GM21529 (cell line): Measurements from ENCODE around the gene CACNA1A.
"Not testable (repeated sequence)": the region's sequence is repeated elsewhere in the genome, so short reads cannot be mapped to it uniquely, and the experiment has no call there.

Experiments used
- ATAC-seq: cut with Tn5 transposase; IDR thresholded peaks from one replicate; pipeline ENCODE4 v1.9.1; 2021; ENCODE audit not compliant: unreplicated experiment

CACNA1A gene

GRCh38 chr19:13427273-13428051 is 78.8 kb downstream of the CACNA1A start:
- no peak for ATAC-seq

- ATAC-seq: not testable (repeated sequence)
These were observed 80.4 kb downstream of the CACNA1A start for GRCh38 chr19:13425875-13426274.

GRCh38 chr19:13425151-13425550 is 81.1 kb downstream of the CACNA1A start:
- no peak for ATAC-seq

- no peak for ATAC-seq
These were observed 85.5 kb downstream of the CACNA1A start for GRCh38 chr19:13420780-13421179.

- no peak for ATAC-seq
These were observed 89.2 kb downstream of the CACNA1A start for GRCh38 chr19:13417054-13417453.

GRCh38 chr19:13411899-13412298 is 94.4 kb downstream of the CACNA1A start:
- ATAC-seq: no peak

- ATAC-seq: no peak
These were observed 95.3 kb downstream of the CACNA1A start for GRCh38 chr19:13410946-13411345.

- no peak for ATAC-seq
These were observed 97.3 kb downstream of the CACNA1A start for GRCh38 chr19:13408889-13409518.

GRCh38 chr19:13404236-13404635 is 102.0 kb downstream of the CACNA1A start:
- ATAC-seq: no peak

GRCh38 chr19:13401388-13401787 is 104.9 kb downstream of the CACNA1A start:
- ATAC-seq: no peak

- no peak for ATAC-seq
These were observed 106.0 kb downstream of the CACNA1A start for GRCh38 chr19:13400296-13400695.

- ATAC-seq: no peak
These were observed 106.5 kb downstream of the CACNA1A start for GRCh38 chr19:13399746-13400145.

- no peak for ATAC-seq
These were observed 107.2 kb downstream of the CACNA1A start for GRCh38 chr19:13398780-13399726.

- ATAC-seq: no peak
These were observed 108.1 kb downstream of the CACNA1A start for GRCh38 chr19:13398182-13398581.

- ATAC-seq: no peak
These were observed 109.8 kb downstream of the CACNA1A start for GRCh38 chr19:13396250-13397080.

- no peak for ATAC-seq
These were observed 123.7 kb downstream of the CACNA1A start for GRCh38 chr19:13382633-13382938.

GRCh38 chr19:13381827-13382632 is 124.2 kb downstream of the CACNA1A start:
- no peak for ATAC-seq

- no peak for ATAC-seq
These were observed 129.7 kb downstream of the CACNA1A start for GRCh38 chr19:13376537-13376936.

GRCh38 chr19:13373599-13373998 is 132.7 kb downstream of the CACNA1A start:
- ATAC-seq: no peak

GRCh38 chr19:13370948-13371347 is 135.3 kb downstream of the CACNA1A start:
- no peak for ATAC-seq
